Measurements from ENCODE around the gene PDS5A.

GRCh38 chr4:39792128-39792527 lies 185.6 kb downstream of the PDS5A start:
- TF ChIP-seq CTCF (IDR thresholded peaks at IDR 0.05; ENCODE audit: low read length), result no peak
- no peak for TF ChIP-seq EZH2 (optimal IDR thresholded peaks at IDR 0.05; ENCODE audit: low read depth, low read length)

All from MM.1S (cell line).